Activated naive CD8-positive, alpha-beta T cell treated with anti-CD3 and anti-CD28 coated beads for 36 hours (primary cell): ENCODE measurements around the gene CHL1. TPM values are rescaled to one million over a fixed set of nuclear protein-coding genes. Genes with fewer than 3 reads are reported as not detected.
"Not testable (repeated sequence)": the region's sequence is repeated elsewhere in the genome, so short reads cannot be mapped to it uniquely, and the experiment has no call there.

Experiments
- DNase-seq: peaks from one replicate; pipeline ENCODE4 v3.0.0; 2021
- H3K27ac Mint-ChIP-seq: one replicate; pipeline ENCODE4 v1.8.0; 2022; ENCODE audit warnings: mild to moderate bottlenecking, moderate library complexity, mixed read lengths
- H3K27me3 Mint-ChIP-seq: one replicate; pipeline ENCODE4 v1.8.0; 2022; ENCODE audit warnings: mild to moderate bottlenecking, mixed read lengths
- H3K36me3 Mint-ChIP-seq: one replicate; pipeline ENCODE4 v1.8.0; 2021; ENCODE audit warnings: mild to moderate bottlenecking, mixed read lengths
- H3K4me1 Mint-ChIP-seq: one replicate; pipeline ENCODE4 v1.8.0; 2021; ENCODE audit warnings: mixed read lengths
- H3K4me3 Mint-ChIP-seq: one replicate; pipeline ENCODE4 v1.8.0; 2022; ENCODE audit warnings: mild to moderate bottlenecking, moderate library complexity, mixed read lengths
- H3K9me3 Mint-ChIP-seq: one replicate; pipeline ENCODE4 v1.8.0; 2022; ENCODE audit warnings: mixed read lengths
- total RNA-seq, 2 experiments: library from RNA; stranded (reverse); gene quantifications; one replicate each; pipeline ENCODE4 v1.2.3, GENCODE V29; 2021

CHL1 gene
- total RNA-seq, 2 experiments from 2014 or later, result not detected

DNA sequence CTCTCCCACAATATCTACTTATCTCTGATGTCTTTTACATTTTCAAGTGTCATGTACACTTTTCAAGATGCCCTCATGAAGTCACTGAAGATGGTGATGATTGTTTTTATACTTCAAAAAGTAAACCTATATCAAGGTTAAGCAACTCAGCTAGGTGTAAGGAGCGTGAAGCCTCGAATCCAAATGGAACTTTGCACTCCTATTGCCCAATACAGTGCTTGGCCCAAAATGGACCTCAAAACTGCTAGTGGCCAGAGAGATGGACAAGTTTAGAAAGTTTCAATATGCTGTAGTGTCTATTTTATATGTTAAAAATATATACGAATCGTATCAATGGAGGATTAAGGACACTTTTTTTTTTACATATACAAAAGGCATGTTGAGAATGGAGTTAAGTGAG is 167.7 kb downstream of the CHL1 start:
- Mint-ChIP-seq H3K27ac (no peak overlapping the region), H3K4me3 (no peak overlapping the region), H3K9me3 (peaks cover 12% of the 10 kb centered on the region)

DNA sequence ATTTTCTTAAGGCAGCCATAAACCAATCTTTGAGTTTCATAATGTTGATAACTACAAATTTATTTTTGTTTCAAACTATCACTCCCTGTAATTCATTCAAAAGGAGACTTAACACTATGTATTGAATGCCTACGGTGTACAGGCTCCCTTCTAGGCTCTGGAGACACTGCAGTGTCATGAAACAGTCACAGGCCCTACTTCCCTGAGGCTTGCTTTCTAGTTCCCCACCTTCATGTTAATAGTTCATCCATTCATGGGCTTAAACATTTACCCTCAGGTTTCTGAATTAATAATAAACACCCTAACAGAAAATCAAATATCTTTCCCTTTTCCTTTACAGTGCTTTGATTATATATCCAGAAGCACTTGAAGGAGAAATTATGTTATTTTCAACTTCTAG is 168.7 kb downstream of the CHL1 start:
- H3K36me3 Mint-ChIP-seq, result no peaks in the 10 kb centered on the region
- H3K4me3 Mint-ChIP-seq, result no peak overlapping the region
- DNase-seq, result no peak
- no peaks in the 10 kb centered on the region for H3K4me1 Mint-ChIP-seq
- no peaks in the 10 kb centered on the region for H3K27me3 Mint-ChIP-seq
- H3K9me3 Mint-ChIP-seq, result peaks cover 10% of the 10 kb centered on the region
- H3K27ac Mint-ChIP-seq, result no peak overlapping the region

More for the DNA sequence above, 167.7 kb downstream of the CHL1 start:
- Mint-ChIP-seq H3K36me3 (no peaks in the 10 kb centered on the region), H3K27me3 (no peaks in the 10 kb centered on the region), H3K4me1 (no peaks in the 10 kb centered on the region)
- DNase-seq, result no peak

DNA sequence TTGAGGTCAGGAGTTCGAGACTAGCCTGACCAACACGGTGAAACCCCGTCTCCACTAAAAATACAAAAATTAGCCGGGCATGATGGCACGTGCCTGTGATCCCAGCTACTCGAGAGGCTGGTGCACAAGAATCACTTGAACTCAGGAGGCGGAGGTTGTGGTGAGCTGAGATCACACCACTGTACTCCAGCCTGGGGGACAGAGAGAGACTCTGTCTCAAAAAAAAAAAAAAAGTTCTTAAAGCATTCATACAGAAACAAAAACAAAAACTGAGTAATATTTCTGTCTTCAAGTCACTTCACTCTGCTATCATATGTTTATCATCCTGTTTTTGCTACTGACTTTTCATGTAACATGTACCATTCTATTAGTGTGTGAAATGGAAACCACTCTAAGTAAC is 169.7 kb downstream of the CHL1 start:
- H3K27me3 Mint-ChIP-seq, H3K4me3 Mint-ChIP-seq, H3K27ac Mint-ChIP-seq, H3K36me3 Mint-ChIP-seq, H3K4me1 Mint-ChIP-seq, DNase-seq: not testable (repeated sequence)
- H3K9me3 Mint-ChIP-seq, result peaks cover 15% of the 10 kb centered on the region

DNA sequence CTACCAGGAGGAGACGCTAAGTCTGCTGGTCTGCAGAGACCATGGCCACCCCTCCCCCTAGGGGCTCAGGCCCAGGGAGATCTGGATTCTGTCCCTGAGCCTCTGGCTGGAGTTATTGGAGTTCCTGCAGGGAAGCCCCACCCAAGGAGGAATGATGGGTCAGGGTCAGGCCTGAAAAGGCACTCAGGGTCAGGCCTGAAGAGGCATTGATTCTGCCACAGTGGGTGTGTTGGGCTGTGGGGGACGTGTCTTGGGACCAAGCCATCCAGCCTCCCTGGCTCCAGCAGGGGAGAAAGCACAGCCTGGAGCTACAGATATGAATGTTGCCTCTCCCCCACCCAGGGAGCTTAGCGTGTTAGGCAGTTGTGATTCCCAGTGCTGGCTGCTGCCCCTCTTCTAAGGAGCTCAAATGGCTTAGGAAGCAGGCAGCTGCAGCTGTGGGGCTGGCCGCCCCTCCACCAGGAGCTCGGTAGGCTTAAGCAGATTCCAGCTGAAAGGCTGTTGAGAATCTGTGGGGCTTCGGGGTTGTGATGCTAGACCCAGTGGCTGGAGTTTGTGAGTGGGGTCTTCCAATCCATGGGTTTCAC is 176.7 kb downstream of the CHL1 start:
- H3K27me3 Mint-ChIP-seq, result no peaks in the 10 kb centered on the region
- H3K27ac Mint-ChIP-seq, result no peak overlapping the region
- H3K4me1 Mint-ChIP-seq, result no peaks in the 10 kb centered on the region

DNA sequence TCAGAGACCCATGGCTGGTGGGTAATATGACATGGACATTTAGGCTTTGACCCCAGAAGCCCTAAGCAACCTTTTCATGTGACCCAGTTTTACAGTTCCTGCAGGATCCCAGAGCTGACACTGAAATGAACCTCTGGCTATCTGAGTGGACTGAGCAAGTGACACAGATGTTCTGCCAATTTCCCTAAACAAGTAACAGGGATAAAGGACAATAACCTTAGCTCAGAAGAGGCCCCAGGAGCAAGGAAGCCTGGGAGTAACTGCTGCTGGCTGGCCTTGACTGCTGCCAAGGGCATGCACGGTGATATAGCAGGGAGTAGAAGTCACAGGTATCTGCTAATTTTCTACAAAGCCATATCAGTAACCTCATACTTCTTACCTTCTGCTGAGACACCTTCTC is 177.9 kb downstream of the CHL1 start:
- no peak overlapping the region for H3K27ac Mint-ChIP-seq
- H3K4me1 Mint-ChIP-seq, result no peaks in the 10 kb centered on the region
- H3K27me3 Mint-ChIP-seq, result peaks cover 3% of the 10 kb centered on the region
- no peak overlapping the region for H3K4me3 Mint-ChIP-seq
- no peaks in the 10 kb centered on the region for H3K36me3 Mint-ChIP-seq
- peaks cover 10% of the 10 kb centered on the region for H3K9me3 Mint-ChIP-seq
- DNase-seq, result no peak

More for the DNA sequence above, 176.7 kb downstream of the CHL1 start:
- no peak for DNase-seq
- no peak overlapping the region for H3K4me3 Mint-ChIP-seq
- peaks cover 12% of the 10 kb centered on the region for H3K9me3 Mint-ChIP-seq
- H3K36me3 Mint-ChIP-seq, result no peaks in the 10 kb centered on the region

DNA sequence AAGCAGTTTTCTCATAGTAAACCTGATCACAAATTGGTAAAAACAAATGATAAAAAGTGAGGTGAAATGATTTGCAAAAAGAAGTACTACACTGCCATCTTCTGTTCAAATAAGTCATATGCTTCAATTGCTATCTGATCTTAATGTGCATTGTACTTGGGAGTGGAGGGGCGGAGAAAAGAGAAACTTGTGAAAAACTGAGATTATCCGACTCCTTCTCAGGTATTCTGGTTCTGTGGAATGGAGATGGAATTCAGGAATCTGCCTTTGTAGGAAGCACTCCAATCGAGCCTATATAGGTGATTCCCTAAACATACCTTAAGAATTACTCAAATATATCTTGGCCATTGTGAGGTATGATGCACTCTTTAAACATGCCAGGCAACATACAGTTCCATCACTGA is 180.6 kb downstream of the CHL1 start:
- Mint-ChIP-seq H3K27ac (no peak overlapping the region), H3K9me3 (peaks cover 1% of the 10 kb centered on the region), H3K27me3 (peaks cover 6% of the 10 kb centered on the region), H3K4me1 (no peaks in the 10 kb centered on the region), H3K36me3 (no peaks in the 10 kb centered on the region), H3K4me3 (no peak overlapping the region)
- no peak for DNase-seq

DNA sequence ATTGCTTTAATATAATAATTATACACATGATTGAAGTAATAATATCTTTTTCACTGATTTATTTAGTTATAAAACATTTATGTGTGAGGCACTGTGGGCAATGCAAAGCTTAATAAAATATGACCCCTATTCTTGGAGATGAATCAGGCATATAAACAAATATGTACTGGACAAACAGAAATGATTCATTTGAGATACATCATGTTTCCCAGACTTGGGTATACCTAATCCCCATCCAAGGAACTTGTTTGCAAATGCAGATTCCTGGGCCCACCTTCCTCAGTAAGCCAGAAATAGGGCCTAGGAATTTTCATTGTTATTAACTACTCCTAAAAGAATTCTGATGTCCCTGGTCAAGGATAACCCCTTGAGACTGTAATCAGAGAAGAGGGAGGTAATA is 184.2 kb downstream of the CHL1 start:
- Mint-ChIP-seq H3K9me3 (no peaks in the 10 kb centered on the region), H3K4me3 (no peak overlapping the region), H3K27ac (no peak overlapping the region), H3K27me3 (peaks cover 6% of the 10 kb centered on the region), H3K36me3 (no peaks in the 10 kb centered on the region), H3K4me1 (no peaks in the 10 kb centered on the region)
- DNase-seq, result no peak

DNA sequence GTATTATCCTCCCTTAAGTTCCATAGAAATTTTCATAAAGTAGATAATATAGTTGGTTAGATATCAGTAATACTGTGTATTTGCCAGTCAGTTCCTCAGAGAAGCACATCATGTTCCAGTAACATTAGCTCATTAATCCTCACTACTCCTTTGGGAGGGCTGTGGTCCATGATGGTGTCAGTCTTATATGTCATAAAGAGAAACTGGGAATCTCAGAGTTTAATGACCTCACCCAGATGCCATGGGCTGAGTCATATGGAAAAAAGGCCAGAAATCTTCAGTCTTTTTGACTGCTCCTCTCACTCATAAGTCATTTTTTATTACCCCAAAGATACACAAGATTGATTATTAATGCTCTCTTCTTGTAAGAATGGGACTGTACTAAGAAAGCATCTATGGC is 188.6 kb downstream of the CHL1 start:
- DNase-seq, result no peak
- H3K27ac Mint-ChIP-seq, result no peak overlapping the region
- H3K4me3 Mint-ChIP-seq, result no peak overlapping the region
- H3K27me3 Mint-ChIP-seq, result peaks cover 2% of the 10 kb centered on the region
- no peaks in the 10 kb centered on the region for H3K4me1 Mint-ChIP-seq
- no peaks in the 10 kb centered on the region for H3K9me3 Mint-ChIP-seq
- no peaks in the 10 kb centered on the region for H3K36me3 Mint-ChIP-seq

DNA sequence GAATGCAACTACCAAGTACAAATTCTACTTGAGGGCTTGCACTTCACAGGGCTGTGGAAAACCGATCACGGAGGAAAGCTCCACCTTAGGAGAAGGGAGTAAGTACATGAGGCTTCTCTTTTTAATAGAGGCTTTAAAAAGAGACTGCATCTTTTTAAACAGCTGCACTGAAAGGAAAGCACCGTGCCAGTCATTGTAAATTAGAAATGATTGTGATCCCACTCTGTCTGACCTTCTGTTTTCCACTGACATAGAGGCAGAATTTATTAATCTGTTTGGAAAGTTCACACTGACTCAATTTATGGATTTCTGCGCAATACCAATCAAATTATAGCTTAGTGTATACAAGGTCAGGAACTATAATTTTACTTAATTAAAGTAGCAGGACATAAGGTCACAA is 198.2 kb downstream of the CHL1 start:
- no peaks in the 10 kb centered on the region for H3K36me3 Mint-ChIP-seq
- DNase-seq, result no peak

DNA sequence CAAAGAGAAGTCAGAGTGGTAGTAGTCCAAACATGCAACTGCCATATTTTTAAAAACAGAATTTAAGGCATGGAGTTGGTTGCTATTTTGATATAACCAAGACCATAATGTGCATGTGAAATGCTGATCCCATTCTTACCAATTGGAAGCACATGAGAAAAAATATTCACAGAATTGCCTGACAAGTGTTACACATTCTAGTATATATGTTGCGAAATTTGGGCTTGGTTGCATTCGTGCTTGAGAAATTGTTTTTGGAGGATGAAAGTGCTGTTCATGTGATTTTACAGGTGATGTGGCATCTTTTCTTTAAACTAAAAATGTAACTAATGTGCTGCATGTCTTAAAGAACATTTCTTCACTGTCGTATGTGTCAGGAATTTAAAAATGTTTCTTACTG is 199.7 kb downstream of the CHL1 start:
- H3K36me3 Mint-ChIP-seq, result no peaks in the 10 kb centered on the region
- no peaks in the 10 kb centered on the region for H3K27me3 Mint-ChIP-seq
- no peak for DNase-seq
- no peaks in the 10 kb centered on the region for H3K4me1 Mint-ChIP-seq
- no peak overlapping the region for H3K4me3 Mint-ChIP-seq
- H3K27ac Mint-ChIP-seq, result no peak overlapping the region
- no peaks in the 10 kb centered on the region for H3K9me3 Mint-ChIP-seq

More for the DNA sequence above, 198.2 kb downstream of the CHL1 start:
- Mint-ChIP-seq H3K9me3 (no peaks in the 10 kb centered on the region), H3K4me3 (no peak overlapping the region), H3K27me3 (no peaks in the 10 kb centered on the region), H3K4me1 (no peaks in the 10 kb centered on the region), H3K27ac (no peak overlapping the region)

DNA sequence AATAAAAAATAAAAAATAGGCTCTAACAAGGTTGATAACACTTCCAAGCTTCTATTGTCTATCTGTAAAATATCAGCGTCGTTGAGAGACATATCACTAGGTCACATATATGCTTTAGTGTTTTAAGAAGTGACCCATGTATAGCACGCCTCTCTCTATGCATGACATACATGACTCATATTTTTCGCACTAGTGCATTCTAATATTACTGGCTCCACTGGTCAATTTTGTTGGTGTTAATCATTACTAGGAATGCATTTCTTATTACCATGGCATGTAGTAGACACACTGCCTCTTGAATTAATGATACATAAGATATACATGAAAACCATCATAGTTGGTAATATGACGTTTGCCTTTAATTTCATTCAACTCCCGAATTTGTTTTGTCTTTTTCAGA is 203.1 kb downstream of the CHL1 start:
- Mint-ChIP-seq H3K4me3 (no peak overlapping the region), H3K27ac (no peak overlapping the region), H3K4me1 (no peaks in the 10 kb centered on the region), H3K36me3 (no peaks in the 10 kb centered on the region), H3K9me3 (no peaks in the 10 kb centered on the region), H3K27me3 (no peaks in the 10 kb centered on the region)
- no peak for DNase-seq

DNA sequence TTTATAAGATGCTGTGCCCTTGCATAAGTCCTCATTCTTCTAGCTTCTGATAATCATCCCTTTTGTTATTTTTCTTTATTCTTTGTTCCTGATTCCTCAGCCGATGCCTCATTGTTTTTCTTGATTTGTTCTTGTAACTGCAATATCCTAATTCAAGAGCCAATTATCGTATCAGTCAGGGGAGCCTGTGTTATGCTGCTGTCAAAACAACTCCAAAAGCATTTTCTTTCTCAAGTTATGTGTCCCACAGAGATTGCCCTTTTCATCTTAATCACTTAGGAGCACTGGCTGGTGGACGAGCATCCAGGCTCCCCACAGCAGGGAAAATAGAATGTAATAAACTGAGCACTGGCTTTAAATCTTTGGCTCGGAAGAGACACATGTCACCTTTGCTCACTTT is 207.3 kb downstream of the CHL1 start:
- Mint-ChIP-seq H3K4me1 (no peaks in the 10 kb centered on the region), H3K9me3 (peaks cover 1% of the 10 kb centered on the region), H3K27me3 (no peaks in the 10 kb centered on the region), H3K4me3 (no peak overlapping the region), H3K36me3 (no peaks in the 10 kb centered on the region), H3K27ac (no peak overlapping the region)
- DNase-seq, result no peak

DNA sequence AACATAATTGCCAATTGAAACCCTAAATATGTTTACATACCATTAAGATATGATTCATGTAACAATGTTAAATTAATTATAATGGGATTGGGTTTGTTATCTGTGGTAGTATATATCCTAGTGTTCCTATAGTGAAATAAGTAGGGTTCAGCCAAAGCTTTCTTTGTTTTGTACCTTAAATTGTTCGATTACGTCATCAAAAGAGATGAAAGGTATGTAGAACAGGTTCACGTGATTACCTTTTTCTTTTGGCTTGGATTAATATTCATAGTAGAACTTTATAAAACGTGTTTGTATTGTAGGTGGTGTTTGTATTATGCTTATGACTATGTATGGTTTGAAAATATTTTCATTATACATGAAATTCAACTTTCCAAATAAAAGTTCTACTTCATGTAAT is 212.4 kb downstream of the CHL1 start:
- H3K4me1 Mint-ChIP-seq, result no peaks in the 10 kb centered on the region
- H3K27ac Mint-ChIP-seq, result no peak overlapping the region
- no peak for DNase-seq
- H3K4me3 Mint-ChIP-seq, result no peak overlapping the region
- peaks cover 1% of the 10 kb centered on the region for H3K9me3 Mint-ChIP-seq
- H3K27me3 Mint-ChIP-seq, result no peaks in the 10 kb centered on the region
- H3K36me3 Mint-ChIP-seq, result no peaks in the 10 kb centered on the region

DNA sequence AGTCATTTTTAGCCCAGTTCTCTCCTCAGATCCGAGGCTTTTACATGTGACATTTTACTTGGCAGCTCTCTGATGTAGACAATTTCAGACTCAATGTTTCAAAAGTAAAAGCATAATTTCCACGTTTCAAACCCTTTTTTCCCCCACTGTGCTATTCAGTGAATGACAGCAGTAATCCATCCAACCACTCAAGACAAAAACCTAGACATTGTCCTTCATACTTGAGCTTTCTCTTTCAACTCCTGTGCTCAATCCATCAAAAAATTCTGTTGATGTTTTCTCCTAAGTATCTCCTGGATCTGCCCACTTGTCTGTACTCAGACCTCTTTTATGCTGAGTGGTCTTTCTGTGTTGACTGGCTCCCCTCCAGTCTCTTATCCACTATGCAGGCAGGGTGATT is 214.7 kb downstream of the CHL1 start:
- Mint-ChIP-seq H3K9me3 (no peaks in the 10 kb centered on the region), H3K27ac (no peak overlapping the region), H3K4me3 (no peak overlapping the region), H3K4me1 (no peaks in the 10 kb centered on the region), H3K36me3 (no peaks in the 10 kb centered on the region), H3K27me3 (no peaks in the 10 kb centered on the region)
- no peak for DNase-seq

DNA sequence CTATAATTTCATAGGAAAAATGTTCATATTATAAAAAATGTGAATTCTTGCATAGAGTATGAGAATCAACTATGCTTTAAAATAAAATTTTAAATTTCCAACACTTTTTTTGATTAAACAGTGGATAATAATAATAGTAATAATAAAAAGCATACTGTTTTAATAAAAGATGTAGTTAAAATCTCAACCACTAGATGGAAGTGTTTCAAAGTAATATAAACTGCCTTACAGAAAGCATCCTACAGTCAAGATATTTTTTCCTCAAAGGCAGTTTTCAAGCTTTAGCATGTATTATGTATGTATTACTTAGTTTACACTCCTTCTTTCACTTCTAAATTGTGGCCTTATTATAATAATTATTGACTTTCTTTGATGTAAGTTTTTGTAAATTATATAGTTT is 217.5 kb downstream of the CHL1 start:
- Mint-ChIP-seq H3K9me3 (no peaks in the 10 kb centered on the region), H3K36me3 (no peaks in the 10 kb centered on the region), H3K27ac (no peak overlapping the region), H3K4me1 (no peaks in the 10 kb centered on the region), H3K27me3 (no peaks in the 10 kb centered on the region), H3K4me3 (no peak overlapping the region)
- no peak for DNase-seq

DNA sequence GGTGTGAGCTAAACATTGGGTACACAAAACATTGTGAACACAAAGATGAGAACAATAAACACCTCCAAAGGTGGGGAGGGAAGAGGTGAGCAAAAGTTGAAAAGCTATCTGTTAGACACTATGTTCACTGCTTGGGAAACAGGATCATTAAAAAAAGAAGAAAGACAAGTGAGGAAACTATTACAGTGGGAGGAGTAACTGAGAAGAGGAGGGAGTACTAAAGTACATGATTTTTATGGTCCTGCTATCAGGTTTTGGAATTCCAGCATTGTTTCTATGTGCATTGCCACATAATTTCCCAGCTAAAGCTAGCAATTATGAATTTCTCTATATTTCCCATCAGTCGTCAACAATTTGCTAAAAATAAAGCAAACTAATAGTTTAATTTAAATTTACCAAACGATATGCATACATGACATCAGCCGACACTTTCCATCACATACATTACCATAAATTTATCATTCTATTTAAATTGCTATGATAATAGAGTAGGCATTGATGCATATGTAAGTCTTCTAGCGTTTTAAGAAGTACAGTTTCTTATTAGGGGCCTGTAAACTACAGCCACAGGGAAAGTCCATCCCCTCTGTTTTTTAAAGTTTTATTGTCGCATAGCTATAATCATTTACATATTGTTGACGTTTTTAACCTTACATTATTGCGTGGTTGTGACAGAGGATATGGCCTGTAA is 221.8 kb downstream of the CHL1 start:
- H3K4me3 Mint-ChIP-seq, result no peak overlapping the region
- no peak overlapping the region for H3K27ac Mint-ChIP-seq
- no peaks in the 10 kb centered on the region for H3K4me1 Mint-ChIP-seq
- H3K27me3 Mint-ChIP-seq, result no peaks in the 10 kb centered on the region
- DNase-seq, result no peak
- H3K9me3 Mint-ChIP-seq, result no peaks in the 10 kb centered on the region
- H3K36me3 Mint-ChIP-seq, result no peaks in the 10 kb centered on the region
